Fibroblast of skin of right biceps (primary cell): Measurements from ENCODE around the gene MED13L.
"Not testable (repeated sequence)": the region's sequence is repeated elsewhere in the genome, so short reads cannot be mapped to it uniquely, and the experiment has no call there.

Experiments used
- DNase-seq: peaks from one replicate; pipeline ENCODE4 v3.0.0-alpha.2; 2013

MED13L gene

GRCh38 chr12:116146386-116146785, 131.1 kb downstream of the MED13L start:
- DNase-seq, result no peak

DNA sequence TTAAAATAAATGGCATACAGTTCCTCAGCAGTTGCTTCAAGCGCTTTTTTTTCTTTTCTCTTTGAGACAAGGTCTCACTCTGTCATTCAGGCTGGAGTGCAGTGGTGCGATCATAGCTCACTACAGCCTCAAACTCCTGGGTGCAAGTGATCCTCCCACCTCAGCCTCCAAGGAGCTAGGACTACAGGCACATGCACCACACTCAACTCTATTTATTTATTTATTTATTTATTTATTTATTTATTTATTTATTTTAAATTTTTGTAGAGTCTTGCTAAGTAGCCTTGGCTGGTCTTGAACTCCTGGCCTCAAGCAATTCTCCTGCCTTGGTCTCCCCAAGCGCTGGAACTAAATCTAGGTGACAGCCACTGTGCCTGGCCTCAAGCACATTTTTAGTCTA, 132.0 kb downstream of the MED13L start:
- DNase-seq, result no peak

GRCh38 chr12:116144384-116144783, 133.1 kb downstream of the MED13L start:
- no peak for DNase-seq

DNA sequence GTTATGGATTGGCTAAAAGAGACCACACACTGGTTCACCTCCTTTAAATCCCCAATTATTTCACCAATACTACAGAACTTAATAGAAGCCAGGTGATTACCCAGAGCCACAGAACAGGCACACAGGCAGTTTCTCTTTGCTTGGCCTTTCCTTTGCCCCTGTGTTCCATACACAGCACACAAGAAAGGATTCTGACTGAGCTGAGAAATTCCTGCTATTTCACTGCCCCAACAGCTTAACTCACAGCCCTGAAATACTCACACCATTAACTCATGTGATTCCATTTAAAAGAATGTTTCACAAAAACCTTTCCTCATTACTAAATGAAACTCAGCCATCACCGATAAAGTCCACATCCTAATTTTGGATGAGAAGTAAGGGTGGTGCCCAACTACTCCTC, 133.6 kb downstream of the MED13L start:
- peak; percentile 81 for DNase-seq

GRCh38 chr12:116142936-116143898, 134.3 kb downstream of the MED13L start:
- peak; percentile 91 for DNase-seq

DNA sequence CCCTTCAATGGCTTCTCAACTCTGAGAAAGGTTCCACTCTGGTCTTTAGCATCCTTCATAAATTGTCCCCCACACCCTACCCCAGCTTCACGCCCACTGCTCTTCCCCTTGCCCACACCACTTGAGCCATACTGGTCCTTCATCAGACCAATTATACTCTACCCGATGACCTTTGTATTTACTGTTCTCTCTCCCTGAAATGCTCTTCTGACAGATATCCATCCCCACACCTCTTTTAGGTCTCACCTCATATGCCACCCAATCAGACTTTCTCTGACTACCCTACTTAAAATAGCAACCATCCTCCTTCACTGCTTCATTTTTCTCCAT, 135.7 kb downstream of the MED13L start:
- DNase-seq, result no peak

- no peak for DNase-seq
Observed at GRCh38 chr12:116141110-116141832, 136.2 kb downstream of the MED13L start.

GRCh38 chr12:116140529-116140928, 137.0 kb downstream of the MED13L start:
- DNase-seq, result no peak

GRCh38 chr12:116138781-116139180, 138.7 kb downstream of the MED13L start:
- peak; percentile 53 for DNase-seq

DNA sequence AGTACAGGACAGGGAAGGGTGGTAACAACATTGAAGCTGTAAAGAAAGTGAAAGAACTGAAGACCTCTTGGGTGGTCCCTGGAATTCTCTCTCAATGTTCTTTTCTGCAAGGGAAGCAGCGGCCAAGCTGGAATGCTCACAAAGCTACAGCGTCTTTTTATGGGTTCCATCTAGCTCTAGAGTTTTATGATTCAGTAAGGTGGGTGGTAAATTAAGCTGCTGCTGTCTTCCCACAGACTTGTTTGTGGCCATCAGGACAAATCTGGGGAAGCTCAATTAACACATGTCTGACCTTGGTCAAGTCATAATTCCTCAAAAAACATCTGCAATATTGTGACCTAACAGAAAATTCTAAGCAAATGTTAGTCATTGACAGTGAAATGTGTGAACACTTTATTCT, 139.1 kb downstream of the MED13L start:
- DNase-seq, result peak; percentile 76

DNA sequence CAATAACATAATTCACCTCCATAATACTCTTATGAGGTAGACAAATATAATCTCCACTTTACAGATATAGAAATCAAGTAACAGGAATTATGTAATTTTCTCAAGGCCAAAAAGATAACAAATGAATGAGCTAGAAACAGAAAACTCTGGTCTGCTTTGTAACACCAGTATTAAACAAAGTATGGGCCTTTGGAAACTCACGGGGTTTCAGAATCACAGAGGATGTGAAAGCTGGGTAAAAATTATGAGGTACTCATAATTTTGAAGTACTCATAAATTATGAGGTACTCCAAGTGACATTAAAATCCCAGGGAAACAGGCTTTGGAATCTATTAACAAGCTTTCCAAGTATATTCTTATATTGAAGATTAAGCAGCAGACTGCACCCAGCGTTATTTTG, 140.2 kb downstream of the MED13L start:
- no peak for DNase-seq

- peak; percentile 75 for DNase-seq
Observed at GRCh38 chr12:116136340-116136739, 141.2 kb downstream of the MED13L start.

GRCh38 chr12:116135209-116135930, 142.1 kb downstream of the MED13L start:
- DNase-seq, result peak; percentile 71

- DNase-seq, result no peak
Observed at GRCh38 chr12:116133636-116134214, 143.8 kb downstream of the MED13L start.

DNA sequence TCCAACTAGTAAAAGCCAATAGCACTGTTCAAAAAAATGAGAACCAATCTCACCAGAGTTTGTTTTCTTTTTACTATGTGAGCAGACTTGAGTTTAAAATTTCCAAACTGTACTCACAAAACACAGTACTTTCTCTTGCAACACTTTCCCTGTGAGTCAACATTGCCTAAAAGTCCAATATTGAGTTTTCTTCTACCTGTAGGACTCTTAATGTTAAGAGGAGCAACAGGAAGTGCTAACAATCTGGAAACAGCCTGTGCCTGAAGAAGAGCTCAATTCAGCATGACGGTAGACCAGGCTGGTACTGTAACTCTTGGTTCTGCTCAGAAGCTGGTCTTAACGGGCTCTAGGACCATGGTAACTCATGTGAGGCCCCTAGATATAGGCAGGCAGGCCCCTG, 144.3 kb downstream of the MED13L start:
- DNase-seq, result no peak

- not testable (repeated sequence) for DNase-seq
Observed at GRCh38 chr12:116131987-116132386, 145.5 kb downstream of the MED13L start.

- DNase-seq, result no peak
Observed at GRCh38 chr12:116131176-116131575, 146.3 kb downstream of the MED13L start.

DNA sequence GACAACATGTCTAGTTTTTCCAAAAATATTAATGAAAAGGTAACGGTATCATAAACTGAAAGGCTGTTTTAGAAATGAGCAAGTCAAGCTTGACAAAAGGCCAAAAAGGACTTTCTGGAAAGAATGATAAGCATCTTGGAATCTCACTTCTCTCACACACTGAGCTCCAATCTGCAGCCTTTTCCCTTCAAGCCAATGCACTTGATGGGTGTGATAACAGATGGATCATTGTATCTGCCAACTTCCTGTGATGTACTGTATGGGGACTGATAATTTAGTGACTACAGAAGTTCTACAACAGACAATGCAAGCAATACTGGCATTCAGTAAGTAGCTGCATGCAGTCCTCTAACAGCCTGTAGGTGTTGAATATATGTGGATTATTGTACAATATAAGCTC, 147.1 kb downstream of the MED13L start:
- DNase-seq, result peak; percentile 86

- DNase-seq, result no peak
Observed at GRCh38 chr12:116128779-116129178, 148.7 kb downstream of the MED13L start.

DNA sequence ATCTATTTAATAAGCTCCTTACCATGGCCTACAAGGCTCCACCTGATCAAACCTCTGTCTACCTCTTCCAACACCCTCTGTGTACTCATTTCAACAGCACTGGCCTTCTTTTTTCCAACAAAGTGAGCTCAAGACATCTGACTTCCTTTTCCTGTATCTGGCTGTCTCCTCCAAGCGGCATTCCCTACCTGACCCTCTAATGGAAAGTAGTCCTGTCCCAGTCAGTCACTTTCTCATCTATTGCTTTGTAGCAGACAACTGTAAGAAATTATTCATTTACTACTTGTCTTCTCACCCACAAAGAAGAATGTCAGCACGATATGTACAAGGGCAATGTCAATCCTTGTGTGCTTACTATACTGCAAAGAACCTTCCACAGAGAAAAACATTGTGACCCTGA, 149.6 kb downstream of the MED13L start:
- DNase-seq, result no peak

- no peak for DNase-seq
Observed at GRCh38 chr12:116126610-116127009, 150.9 kb downstream of the MED13L start.

DNA sequence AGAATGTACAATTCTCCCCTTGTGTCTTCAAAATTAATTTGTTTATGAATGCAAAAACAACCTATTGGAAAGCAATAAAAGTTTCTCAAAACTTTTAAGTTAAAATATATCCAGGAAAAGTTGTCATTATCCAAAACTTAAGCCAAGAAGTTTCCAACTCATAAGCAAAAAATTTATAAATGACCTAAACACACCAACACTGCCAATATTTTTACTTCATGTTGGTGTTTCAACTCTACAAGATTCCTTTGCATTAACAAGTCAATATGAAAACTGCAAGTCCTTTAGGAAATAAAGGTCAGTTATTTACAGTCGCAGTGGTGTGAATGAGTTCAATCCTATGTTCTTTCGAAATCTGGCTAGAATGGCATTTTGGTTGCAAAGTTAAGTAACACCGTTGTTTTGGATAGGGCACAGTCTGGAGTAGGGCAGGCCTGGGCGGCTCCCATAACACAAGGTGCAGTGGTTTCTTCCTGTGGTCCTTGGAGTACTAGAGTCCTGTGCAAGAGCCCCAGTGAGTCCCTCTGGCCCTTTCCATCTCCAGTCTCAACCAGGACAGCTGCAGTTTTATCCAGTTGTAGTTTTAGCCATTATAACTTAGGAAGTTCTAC, 151.4 kb downstream of the MED13L start:
- DNase-seq, result no peak

GRCh38 chr12:116125084-116125483, 152.4 kb downstream of the MED13L start:
- DNase-seq, result no peak
